K562 (cell line): Measurements from ENCODE around the gene TRDMT1. TPM values are rescaled to one million over a fixed set of nuclear protein-coding genes. Genes with fewer than 3 reads are reported as not detected.

Experiments
- AFF1 ChIP-seq, 2 experiments: fragments of 450-650 bp; IDR thresholded peaks; 2 replicates each; pipeline ENCODE4 v1.6.1; 2018; ENCODE audit warnings: mild to moderate bottlenecking in 2 of 2, low read depth in 1 of 2; ENCODE audit not compliant: partially characterized antibody in 2 of 2
- EP300 ChIP-seq: IDR thresholded peaks from 2 replicates; pipeline ENCODE4 v1.6.1; 2012; ENCODE audit warnings: low read length, improper control_type of control experiment
- FOXK1 ChIP-seq: sonication (generic); formaldehyde crosslinking; IDR thresholded peaks from 2 replicates; pipeline ENCODE4 v1.8.0; 2022; ENCODE audit warnings: missing genetic modification reagents, mild to moderate bottlenecking, borderline replicate concordance
- FUS ChIP-seq: fragments of 200-400 bp; formaldehyde crosslinking; optimal IDR thresholded peaks from 2 replicates; pipeline ENCODE3; 2017; ENCODE audit warnings: low read depth, low read length
- HMG20B ChIP-seq: fragments of 250-450 bp; sonication (Bioruptor Pico); IDR thresholded peaks from 2 replicates; pipeline ENCODE4 v1.5.0; 2021; ENCODE audit warnings: mild to moderate bottlenecking
- KAT8 ChIP-seq: fragments of 450-650 bp; IDR thresholded peaks from 2 replicates; pipeline ENCODE4 v1.6.1; 2016; ENCODE audit warnings: low read depth, mild to moderate bottlenecking
- PHTF2 ChIP-seq: fragments of 250-450 bp; sonication (Bioruptor Pico); IDR thresholded peaks from 2 replicates; pipeline ENCODE4 v1.5.0; 2021; ENCODE audit warnings: mild to moderate bottlenecking
- SNIP1 ChIP-seq: fragments of 450-650 bp; IDR thresholded peaks from 2 replicates; pipeline ENCODE4 v1.7.1; 2017; ENCODE audit warnings: low read depth, mild to moderate bottlenecking
- TCF3 ChIP-seq: sonication (generic); formaldehyde crosslinking; IDR thresholded peaks from 2 replicates; pipeline ENCODE4 v1.4.0; 2020; ENCODE audit warnings: mild to moderate bottlenecking, missing genetic modification reagents
- TRIM24 ChIP-seq, 2 experiments: fragments of 450-650 bp; IDR thresholded peaks; 2 replicates each; pipeline ENCODE4 v1.6.1; 2016
- ZFP30 ChIP-seq: fragments of 250-450 bp; sonication (Bioruptor Pico); IDR thresholded peaks from 2 replicates; pipeline ENCODE4 v1.8.0; 2022; ENCODE audit warnings: moderate library complexity, mild to moderate bottlenecking, inconsistent platforms, borderline replicate concordance
- ZNF589 ChIP-seq: fragments of 200-800 bp; sonication (Bioruptor generic); IDR thresholded peaks from 2 replicates; pipeline ENCODE4 v1.6.1; 2016; ENCODE audit warnings: low read depth, missing genetic modification characterization, missing compliant biosample characterization
- ZNF76 ChIP-seq: fragments of 250-450 bp; sonication (Bioruptor Pico); IDR thresholded peaks from 2 replicates; pipeline ENCODE4 v1.4.0; 2020; ENCODE audit warnings: mild to moderate bottlenecking, moderate library complexity, borderline replicate concordance
- polyA plus RNA-seq, 8 experiments: library from polyadenylated mRNA; depleted of rRNA in 4 of 8; stranded (reverse) in 5 of 8; unstranded in 3 of 8; fragments of >200 nt; fragmentation: Nextera tagmentation in 2 of 8; fragmentation: Illumina TruSeq in 1 of 8; extraction: Ambion mirVana in 2 of 8; extraction: Trizol in 1 of 8; gene quantifications; 2 replicates each; pipeline versions ENCODE4 v1.2.1 to v1.2.3, GENCODE V29; 2011 to 2014; ENCODE audit warnings: inconsistent platforms in 1 of 8, missing spikeins in 1 of 8
- total RNA-seq, 7 experiments: library from RNA; depleted of rRNA in 6 of 7; stranded (reverse); fragments of >200 nt in 6 of 7; fragmentation: Illumina TruSeq in 2 of 7; extraction: Trizol in 2 of 7; gene quantifications; 2 replicates each; pipeline versions ENCODE4 v1.2.1 to v1.2.3, GENCODE V29; 2011 to 2021; ENCODE audit warnings: low replicate concordance in 1 of 7
- TF ChIP-seq, protein P1 (sequence below): sonication (generic); formaldehyde crosslinking; IDR thresholded peaks from 2 replicates; pipeline ENCODE4 v1.4.0; 2020; ENCODE audit warnings: mild to moderate bottlenecking, missing genetic modification reagents
- TF ChIP-seq, protein P2 (sequence below): fragments of 250-450 bp; sonication (Bioruptor Pico); IDR thresholded peaks from 2 replicates; pipeline ENCODE4 v1.5.0; 2021
- TF ChIP-seq, protein P3 (sequence below): fragments of 250-450 bp; sonication (Bioruptor Pico); IDR thresholded peaks from 2 replicates; pipeline ENCODE4 v1.8.0; 2022; ENCODE audit warnings: inconsistent platforms, mild to moderate bottlenecking, moderate library complexity, borderline replicate concordance
- TF ChIP-seq, protein P4 (sequence below): fragments of 450-650 bp; formaldehyde crosslinking; IDR thresholded peaks from 2 replicates; pipeline ENCODE4 v1.4.0; 2020; ENCODE audit warnings: mild to moderate bottlenecking, moderate library complexity

Gene TRDMT1
- total and polyA plus RNA-seq, 9 of the 15 experiments (the other 6 are each of a cell fraction or from before 2014, with no cell fraction given): 5.4 to 12.6 (median 9.3) TPM

DNA sequence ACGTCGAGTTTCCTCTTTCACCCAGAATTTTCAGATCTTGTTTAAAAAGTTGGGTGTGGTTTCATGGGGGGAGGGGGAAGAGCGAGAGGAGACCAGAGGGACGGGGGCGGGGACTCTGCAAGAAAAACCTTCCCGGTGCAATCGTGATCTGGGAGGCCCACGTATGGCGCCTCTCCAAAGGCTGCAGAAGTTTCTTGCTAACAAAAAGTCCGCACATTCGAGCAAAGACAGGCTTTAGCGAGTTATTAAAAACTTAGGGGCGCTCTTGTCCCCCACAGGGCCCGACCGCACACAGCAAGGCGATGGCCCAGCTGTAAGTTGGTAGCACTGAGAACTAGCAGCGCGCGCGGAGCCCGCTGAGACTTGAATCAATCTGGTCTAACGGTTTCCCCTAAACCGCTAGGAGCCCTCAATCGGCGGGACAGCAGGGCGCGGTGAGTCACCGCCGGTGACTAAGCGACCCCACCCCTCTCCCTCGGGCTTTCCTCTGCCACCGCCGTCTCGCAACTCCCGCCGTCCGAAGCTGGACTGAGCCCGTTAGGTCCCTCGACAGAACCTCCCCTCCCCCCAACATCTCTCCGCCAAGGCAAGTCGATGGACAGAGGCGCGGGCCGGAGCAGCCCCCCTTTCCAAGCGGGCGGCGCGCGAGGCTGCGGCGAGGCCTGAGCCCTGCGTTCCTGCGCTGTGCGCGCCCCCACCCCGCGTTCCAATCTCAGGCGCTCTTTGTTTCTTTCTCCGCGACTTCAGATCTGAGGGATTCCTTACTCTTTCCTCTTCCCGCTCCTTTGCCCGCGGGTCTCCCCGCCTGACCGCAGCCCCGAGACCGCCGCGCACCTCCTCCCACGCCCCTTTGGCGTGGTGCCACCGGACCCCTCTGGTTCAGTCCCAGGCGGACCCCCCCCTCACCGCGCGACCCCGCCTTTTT lies 26.9 kb upstream of the TRDMT1 start, which contains the start of gene VIM (continued):
- TF ChIP-seq ZFP30 (CRISPR knock-in tag) (no peak), SNIP1 (no peak), KAT8 (no peak), FUS (no peak), FOXK1 (CRISPR knock-in tag) (no peak), ZNF589 (CRISPR knock-in tag) (no peak; the same call in 1 of the 2 replicates), TCF3 (CRISPR knock-in tag) (peak; percentile 53), TRIM24 (IDR thresholded peaks at IDR 0.05) (peak; percentile 59 to 91; a peak in 3 of 4 replicates), AFF1 (IDR thresholded peaks at IDR 0.05; ENCODE audit: low read depth in 1 of 2, partially characterized antibody in 2 of 2) (peak in 1 of 2 experiments; percentile 57), PHTF2 (CRISPR knock-in tag) (no peak), EP300 (peak; percentile 81), ZNF76 (CRISPR knock-in tag) (no peak), HMG20B (CRISPR knock-in tag) (peak; percentile 75; the same call in 1 of the 2 replicates)
- TF ChIP-seq, protein P1, sequence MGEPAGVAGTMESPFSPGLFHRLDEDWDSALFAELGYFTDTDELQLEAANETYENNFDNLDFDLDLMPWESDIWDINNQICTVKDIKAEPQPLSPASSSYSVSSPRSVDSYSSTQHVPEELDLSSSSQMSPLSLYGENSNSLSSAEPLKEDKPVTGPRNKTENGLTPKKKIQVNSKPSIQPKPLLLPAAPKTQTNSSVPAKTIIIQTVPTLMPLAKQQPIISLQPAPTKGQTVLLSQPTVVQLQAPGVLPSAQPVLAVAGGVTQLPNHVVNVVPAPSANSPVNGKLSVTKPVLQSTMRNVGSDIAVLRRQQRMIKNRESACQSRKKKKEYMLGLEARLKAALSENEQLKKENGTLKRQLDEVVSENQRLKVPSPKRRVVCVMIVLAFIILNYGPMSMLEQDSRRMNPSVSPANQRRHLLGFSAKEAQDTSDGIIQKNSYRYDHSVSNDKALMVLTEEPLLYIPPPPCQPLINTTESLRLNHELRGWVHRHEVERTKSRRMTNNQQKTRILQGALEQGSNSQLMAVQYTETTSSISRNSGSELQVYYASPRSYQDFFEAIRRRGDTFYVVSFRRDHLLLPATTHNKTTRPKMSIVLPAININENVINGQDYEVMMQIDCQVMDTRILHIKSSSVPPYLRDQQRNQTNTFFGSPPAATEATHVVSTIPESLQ (CRISPR knock-in tag): peak; percentile 71; the same call in 1 of the 2 replicates
- TF ChIP-seq, protein P2, sequence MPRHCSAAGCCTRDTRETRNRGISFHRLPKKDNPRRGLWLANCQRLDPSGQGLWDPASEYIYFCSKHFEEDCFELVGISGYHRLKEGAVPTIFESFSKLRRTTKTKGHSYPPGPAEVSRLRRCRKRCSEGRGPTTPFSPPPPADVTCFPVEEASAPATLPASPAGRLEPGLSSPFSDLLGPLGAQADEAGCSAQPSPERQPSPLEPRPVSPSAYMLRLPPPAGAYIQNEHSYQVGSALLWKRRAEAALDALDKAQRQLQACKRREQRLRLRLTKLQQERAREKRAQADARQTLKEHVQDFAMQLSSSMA: peak; percentile 40; the same call in 1 of the 2 replicates
- TF ChIP-seq, protein P3, sequence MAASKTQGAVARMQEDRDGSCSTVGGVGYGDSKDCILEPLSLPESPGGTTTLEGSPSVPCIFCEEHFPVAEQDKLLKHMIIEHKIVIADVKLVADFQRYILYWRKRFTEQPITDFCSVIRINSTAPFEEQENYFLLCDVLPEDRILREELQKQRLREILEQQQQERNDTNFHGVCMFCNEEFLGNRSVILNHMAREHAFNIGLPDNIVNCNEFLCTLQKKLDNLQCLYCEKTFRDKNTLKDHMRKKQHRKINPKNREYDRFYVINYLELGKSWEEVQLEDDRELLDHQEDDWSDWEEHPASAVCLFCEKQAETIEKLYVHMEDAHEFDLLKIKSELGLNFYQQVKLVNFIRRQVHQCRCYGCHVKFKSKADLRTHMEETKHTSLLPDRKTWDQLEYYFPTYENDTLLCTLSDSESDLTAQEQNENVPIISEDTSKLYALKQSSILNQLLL: no peak
- TF ChIP-seq, protein P4, sequence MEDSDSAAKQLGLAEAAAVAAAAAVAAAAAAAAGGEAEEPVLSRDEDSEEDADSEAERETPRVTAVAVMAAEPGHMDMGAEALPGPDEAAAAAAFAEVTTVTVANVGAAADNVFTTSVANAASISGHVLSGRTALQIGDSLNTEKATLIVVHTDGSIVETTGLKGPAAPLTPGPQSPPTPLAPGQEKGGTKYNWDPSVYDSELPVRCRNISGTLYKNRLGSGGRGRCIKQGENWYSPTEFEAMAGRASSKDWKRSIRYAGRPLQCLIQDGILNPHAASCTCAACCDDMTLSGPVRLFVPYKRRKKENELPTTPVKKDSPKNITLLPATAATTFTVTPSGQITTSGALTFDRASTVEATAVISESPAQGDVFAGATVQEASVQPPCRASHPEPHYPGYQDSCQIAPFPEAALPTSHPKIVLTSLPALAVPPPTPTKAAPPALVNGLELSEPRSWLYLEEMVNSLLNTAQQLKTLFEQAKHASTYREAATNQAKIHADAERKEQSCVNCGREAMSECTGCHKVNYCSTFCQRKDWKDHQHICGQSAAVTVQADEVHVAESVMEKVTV (CRISPR knock-in tag): no peak
